H9 (cell line): Measurements from ENCODE around the gene SRA1. TPM values are rescaled to one million over a fixed set of nuclear protein-coding genes. Genes with fewer than 3 reads are reported as not detected.
A peak's percentile ranks its signal among the peaks of the same experiment; 100 is the strongest.

Experiments used
- DNase-seq: peaks from one replicate; pipeline ENCODE4 v3.0.0-alpha.2; 2017
- H2AFZ ChIP-seq: one replicate; pipeline ENCODE4 v1.6.1; 2013; ENCODE audit warnings: mild to moderate bottlenecking, low read length, control low read depth, moderate library complexity
- H2AK5ac ChIP-seq: 2 replicates; pipeline ENCODE4 v1.6.1; 2013; ENCODE audit warnings: low read length, control low read depth, mixed read lengths; ENCODE audit not compliant: insufficient read length
- H2BK120ac ChIP-seq: one replicate; pipeline ENCODE4 v1.6.1; 2013; ENCODE audit warnings: low read depth, mild to moderate bottlenecking, low read length, control low read depth, inconsistent platforms; ENCODE audit not compliant: poor library complexity, severe bottlenecking
- H2BK12ac ChIP-seq: 2 replicates; pipeline ENCODE4 v1.6.1; 2013; ENCODE audit warnings: low read length, control low read depth, mixed read lengths, low read depth; ENCODE audit not compliant: insufficient read length
- H2BK15ac ChIP-seq: 2 replicates; pipeline ENCODE4 v1.6.1; 2013; ENCODE audit warnings: low read depth, low read length, control low read depth
- H2BK20ac ChIP-seq: one replicate; pipeline ENCODE4 v1.6.1; 2013; ENCODE audit warnings: low read depth, mild to moderate bottlenecking, low read length, control low read depth, inconsistent platforms; ENCODE audit not compliant: poor library complexity, severe bottlenecking
- H2BK5ac ChIP-seq: 2 replicates; pipeline ENCODE4 v1.6.1; 2013; ENCODE audit warnings: low read length, control low read depth, mixed read lengths; ENCODE audit not compliant: insufficient read length
- H3K14ac ChIP-seq: 2 replicates; pipeline ENCODE4 v1.6.1; 2013; ENCODE audit warnings: low read length, control low read depth; ENCODE audit not compliant: insufficient read depth
- H3K18ac ChIP-seq: 2 replicates; pipeline ENCODE4 v1.6.1; 2013; ENCODE audit warnings: low read depth, mild to moderate bottlenecking, mixed read lengths, low read length, control low read depth; ENCODE audit not compliant: insufficient read length
- H3K23ac ChIP-seq: 2 replicates; pipeline ENCODE4 v1.6.1; 2013; ENCODE audit warnings: low read length, control low read depth, mixed read lengths, low read depth; ENCODE audit not compliant: insufficient read length
- H3K23me2 ChIP-seq: 2 replicates; pipeline ENCODE4 v1.6.1; 2013; ENCODE audit warnings: low read depth, mild to moderate bottlenecking, mixed read lengths, low read length, control low read depth; ENCODE audit not compliant: insufficient read length, poor library complexity, severe bottlenecking
- H3K27ac ChIP-seq: 2 replicates; pipeline ENCODE4 v1.5.1; 2013; ENCODE audit warnings: low read length, control low read depth, mixed read lengths, low read depth; ENCODE audit not compliant: insufficient read length
- H3K27me3 ChIP-seq: 2 replicates; pipeline ENCODE4 v1.6.1; 2013; ENCODE audit warnings: low read length, control low read depth, inconsistent platforms; ENCODE audit not compliant: insufficient read depth
- H3K4ac ChIP-seq: 2 replicates; pipeline ENCODE4 v1.6.1; 2013; ENCODE audit warnings: low read depth, mild to moderate bottlenecking, control low read depth, inconsistent platforms, low read length, moderate library complexity
- H3K4me1 ChIP-seq: 2 replicates; pipeline ENCODE4 v1.6.1; 2013; ENCODE audit warnings: low read length, control low read depth, inconsistent platforms; ENCODE audit not compliant: insufficient read depth
- H3K4me2 ChIP-seq: 2 replicates; pipeline ENCODE4 v1.6.1; 2013; ENCODE audit warnings: low read length, control low read depth, mixed read lengths; ENCODE audit not compliant: insufficient read length, insufficient read depth
- H3K56ac ChIP-seq: 2 replicates; pipeline ENCODE4 v1.6.1; 2013; ENCODE audit warnings: low read depth, mild to moderate bottlenecking, mixed read lengths, low read length, control low read depth; ENCODE audit not compliant: insufficient read length
- H3K79me1 ChIP-seq: 2 replicates; pipeline ENCODE4 v1.6.1; 2013; ENCODE audit warnings: low read depth, mild to moderate bottlenecking, moderate library complexity, low read length, control low read depth, inconsistent platforms; ENCODE audit not compliant: insufficient read depth, poor library complexity, severe bottlenecking
- H3K79me2 ChIP-seq: 2 replicates; pipeline ENCODE4 v1.6.1; 2013; ENCODE audit warnings: low read length, control low read depth, inconsistent platforms; ENCODE audit not compliant: insufficient read depth
- H3K9ac ChIP-seq: 2 replicates; pipeline ENCODE4 v1.6.1; 2013; ENCODE audit warnings: low read length, control low read depth, mixed read lengths; ENCODE audit not compliant: insufficient read length; ENCODE audit errors: extremely low read depth
- H3K9me3 ChIP-seq: one replicate; pipeline ENCODE4 v1.6.1; 2013; ENCODE audit warnings: low read depth, low read length, inconsistent platforms; ENCODE audit not compliant: control insufficient read depth
- H3T11ph ChIP-seq: one replicate; pipeline ENCODE4 v1.6.1; 2013; ENCODE audit warnings: mild to moderate bottlenecking, low read length, control low read depth, inconsistent platforms
- H4K20me1 ChIP-seq: one replicate; pipeline ENCODE4 v1.6.1; 2013; ENCODE audit not compliant: control insufficient read depth, insufficient read length, insufficient read depth
- H4K5ac ChIP-seq: 2 replicates; pipeline ENCODE4 v1.6.1; 2013; ENCODE audit warnings: low read depth, mild to moderate bottlenecking, mixed read lengths, low read length, control low read depth; ENCODE audit not compliant: insufficient read length
- H4K8ac ChIP-seq: replicated peaks from 2 replicates; pipeline ENCODE4 v1.6.1; 2013; ENCODE audit warnings: low read length, control low read depth, mixed read lengths, low read depth; ENCODE audit not compliant: insufficient read length
- H4K91ac ChIP-seq: 2 replicates; pipeline ENCODE4 v1.6.1; 2013; ENCODE audit warnings: low read depth, mild to moderate bottlenecking, moderate library complexity, mixed read lengths, low read length, control low read depth; ENCODE audit not compliant: insufficient read length
- H3K27ac Mint-ChIP-seq, 3 experiments: 2 replicates in 2 of 3; 3 replicates in 1 of 3; pipeline ENCODE4 v1.8.0; 2020 to 2021; ENCODE audit warnings: mixed read lengths in 3 of 3, mild to moderate bottlenecking in 1 of 3, moderate library complexity in 1 of 3
- H3K27me3 Mint-ChIP-seq: 2 replicates; pipeline ENCODE4 v1.8.0; 2021; ENCODE audit warnings: low read depth, mild to moderate bottlenecking, moderate library complexity, mixed read lengths
- H3K36me3 Mint-ChIP-seq, 3 experiments: 2 replicates in 2 of 3; 3 replicates in 1 of 3; pipeline ENCODE4 v1.8.0; 2020 to 2021; ENCODE audit warnings: low read depth in 3 of 3, mixed read lengths in 3 of 3; ENCODE audit not compliant: insufficient read depth in 1 of 3
- H3K4me1 Mint-ChIP-seq, 2 experiments: 2 replicates each; pipeline ENCODE4 v1.8.0; 2020; ENCODE audit warnings: mixed read lengths in 2 of 2
- H3K4me3 Mint-ChIP-seq, 2 experiments: 2 replicates in 1 of 2; 3 replicates in 1 of 2; pipeline ENCODE4 v1.8.0; 2020 to 2021; ENCODE audit warnings: mild to moderate bottlenecking in 2 of 2, mixed read lengths in 2 of 2, moderate library complexity in 1 of 2
- H3K9me3 Mint-ChIP-seq, 2 experiments: 2 replicates in 1 of 2; 3 replicates in 1 of 2; pipeline ENCODE4 v1.8.0; 2020; ENCODE audit warnings: mild to moderate bottlenecking in 2 of 2, mixed read lengths in 2 of 2, moderate library complexity in 1 of 2
- CTCF ChIP-seq: fragments of 200-600 bp; sonication (generic); conservative IDR thresholded peaks from 3 replicates; pipeline ENCODE4 v1.8.0; 2021; ENCODE audit warnings: antibody characterized with exemption, mild to moderate bottlenecking
- WGBS: extraction: QIAGEN DNeasy Blood & Tissue Kit; methylation state at CpG from one replicate; pipeline ENCODE4 v1.1.7; 2013; ENCODE audit warnings: missing lambda C conversion rate, low lambda C conversion rate, mixed read lengths; ENCODE audit not compliant: insufficient read length; ENCODE audit errors: extremely low coverage; 5-methylcytosine and 5-hydroxymethylcytosine counted together
- total RNA-seq: library from RNA; stranded (reverse); gene quantifications from 2 replicates; pipeline ENCODE4 v1.2.1, GENCODE V29; 2021

Gene SRA1
- total RNA-seq, 1 experiment from 2014 or later = 49.3 TPM

GRCh38 chr5:140554454-140554853 lies 2.8 kb downstream of the SRA1 start:
- no peak for DNase-seq
- H3K23ac ChIP-seq = no peak overlapping the region
- no peak overlapping the region for H3K27ac ChIP-seq
- peaks cover 25 to 26% of the 10 kb centered on the region in 2 experiments for H3K4me1 Mint-ChIP-seq
- H3K36me3 Mint-ChIP-seq = peaks cover 15 to 53% (median 44%) of the 10 kb centered on the region in 3 experiments
- no peak overlapping the region for H2AFZ ChIP-seq
- no peaks in the 10 kb centered on the region for H3K27me3 Mint-ChIP-seq
- H2AK5ac ChIP-seq = no peak overlapping the region
- no peak overlapping the region for H2BK5ac ChIP-seq
- H3K9ac ChIP-seq = no peak overlapping the region
- no peak overlapping the region for H3K14ac ChIP-seq
- peak overlapping the region in 1 of 3 experiments; percentile 37; a peak in 1 of 7 replicates for H3K27ac Mint-ChIP-seq
- no peaks in the 10 kb centered on the region for H3K23me2 ChIP-seq
- no peak overlapping the region for H3K56ac ChIP-seq
- H2BK15ac ChIP-seq = no peak overlapping the region
- H2BK120ac ChIP-seq = no peak overlapping the region
- peaks cover 6% of the 10 kb centered on the region for H3K79me2 ChIP-seq
- H4K5ac ChIP-seq = no peak overlapping the region
- no peak overlapping the region for H3K18ac ChIP-seq
- H3K4ac ChIP-seq = no peak overlapping the region
- H4K20me1 ChIP-seq = no peaks in the 10 kb centered on the region
- H3T11ph ChIP-seq = no peak overlapping the region
- no peak overlapping the region for H2BK20ac ChIP-seq
- H3K4me1 ChIP-seq = 0 out of 2 replicates have a peak, but pooled peaks cover 3% of the 10 kb centered on the region
- no peaks in the 10 kb centered on the region for H3K27me3 ChIP-seq
- no peak overlapping the region for H3K4me2 ChIP-seq
- no peak for TF ChIP-seq CTCF
- H3K9me3 ChIP-seq = no peaks in the 10 kb centered on the region
- H2BK12ac ChIP-seq = no peak overlapping the region
- no peaks in the 10 kb centered on the region for H3K9me3 Mint-ChIP-seq
- no peak overlapping the region for H4K8ac ChIP-seq
- H4K91ac ChIP-seq = no peak overlapping the region
- peaks cover 3% of the 10 kb centered on the region for H3K79me1 ChIP-seq
- WGBS = no CpG with 5 or more reads among the region's 2 CpGs
- H3K4me3 Mint-ChIP-seq = no peak overlapping the region
